ENCODE results near the gene MPV17L. TPM values are rescaled to one million over a fixed set of nuclear protein-coding genes. Genes with fewer than 3 reads are reported as not detected.
"Not testable (repeated sequence)": the region's sequence is repeated elsewhere in the genome, so short reads cannot be mapped to it uniquely, and the experiment has no call there.

MPV17L gene
- total RNA-seq, 6 experiments from 2014 or later = 9.3 to 18.8 (median 16.0) TPM

GRCh38 chr16:15425861-15426260 lies 30.3 kb downstream of the MPV17L start:
- WGBS (ENCODE audit: insufficient coverage, low coverage, low lambda C conversion rate, missing lambda C conversion rate) = 83% methylated on average over 6 of the region's 6 CpGs
- no peak for TF ChIP-seq POLR2A (IDR thresholded peaks at IDR 0.05)
- TF ChIP-seq CTCF (IDR thresholded peaks at IDR 0.05) = no peak
- no peaks in the 10 kb centered on the region for H3K27me3 ChIP-seq
- intact Hi-C loops (cut with DNase I) = no loop called here
- H3K4me1 ChIP-seq = peaks cover 0 to 12% (median 4%) of the 10 kb centered on the region in 4 donors
- no peak overlapping the region for H3K4me3 ChIP-seq
- no peaks in the 10 kb centered on the region for H3K9me3 ChIP-seq
- H3K27ac ChIP-seq = no peak overlapping the region
- no peak for DNase-seq
- no peak for ATAC-seq
- H3K36me3 ChIP-seq = no peaks in the 10 kb centered on the region

- no peak for ATAC-seq
- DNase-seq = no peak
- Histone ChIP-seq H3K27ac (no peak overlapping the region), H3K9me3 (no peaks in the 10 kb centered on the region), H3K27me3 (no peaks in the 10 kb centered on the region), H3K4me1 (peaks cover 0 to 12% (median 4%) of the 10 kb centered on the region in 4 donors), H3K4me3 (no peak overlapping the region), H3K36me3 (no peaks in the 10 kb centered on the region)
- TF ChIP-seq POLR2A (IDR thresholded peaks at IDR 0.05) = no peak
- no peak for TF ChIP-seq CTCF (IDR thresholded peaks at IDR 0.05)
- intact Hi-C loops (cut with DNase I) = no loop called here
- 77% methylated on average over 6 of the region's 6 CpGs for WGBS (ENCODE audit: insufficient coverage, low coverage, low lambda C conversion rate, missing lambda C conversion rate)
Measured at GRCh38 chr16:15426796-15427195, 31.2 kb downstream of the MPV17L start.

- H3K9me3 ChIP-seq = no peaks in the 10 kb centered on the region
- ATAC-seq = peak; percentile 92 to 97 (median 94)
- H3K36me3 ChIP-seq = no peaks in the 10 kb centered on the region
- peaks cover 0 to 4% (median 0%) of the 10 kb centered on the region in 4 donors for H3K4me1 ChIP-seq
- 13% methylated on average over 8 of the region's 8 CpGs for WGBS (ENCODE audit: insufficient coverage, low coverage, low lambda C conversion rate, missing lambda C conversion rate)
- H3K27ac ChIP-seq = no peak overlapping the region
- TF ChIP-seq POLR2A (IDR thresholded peaks at IDR 0.05) (no peak), CTCF (IDR thresholded peaks at IDR 0.05) (peak; percentile 69 to 78 (median 72))
- no peak overlapping the region for H3K4me3 ChIP-seq
- intact Hi-C loops (cut with DNase I) = no loop called here
- DNase-seq = peak; percentile 66 to 67 (median 66)
- H3K27me3 ChIP-seq = no peaks in the 10 kb centered on the region
Measured at GRCh38 chr16:15427648-15428239, 32.2 kb downstream of the MPV17L start.

GRCh38 chr16:15430884-15431283 lies 35.3 kb downstream of the MPV17L start:
- H3K4me1 ChIP-seq; H3K36me3 ChIP-seq; H3K27me3 ChIP-seq; H3K4me3 ChIP-seq; DNase-seq; intact Hi-C loops (cut with DNase I); H3K9me3 ChIP-seq; H3K27ac ChIP-seq; ATAC-seq: not testable (repeated sequence)
- 64% methylated on average over 11 of the region's 11 CpGs for WGBS (ENCODE audit: insufficient coverage, low coverage, low lambda C conversion rate, missing lambda C conversion rate)

- no peaks in the 10 kb centered on the region for H3K9me3 ChIP-seq
- H3K36me3 ChIP-seq = no peaks in the 10 kb centered on the region
- intact Hi-C loops (cut with DNase I) = no loop called here
- peaks cover 0 to 17% (median 7%) of the 10 kb centered on the region in 4 donors for H3K4me1 ChIP-seq
- no peak for TF ChIP-seq POLR2A (IDR thresholded peaks at IDR 0.05)
- TF ChIP-seq CTCF (IDR thresholded peaks at IDR 0.05) = no peak
- H3K27ac ChIP-seq = peak overlapping the region in 1 of 3 donors; percentile 73
- ATAC-seq (peak in 1 of 4 donors; percentile 2), DNase-seq (no peak)
- 23% methylated on average over 10 of the region's 12 CpGs for WGBS (ENCODE audit: insufficient coverage, low coverage, low lambda C conversion rate, missing lambda C conversion rate)
- H3K27me3 ChIP-seq = no peaks in the 10 kb centered on the region
- peak overlapping the region in 2 of 3 donors; percentile 83 to 91 for H3K4me3 ChIP-seq
Measured at GRCh38 chr16:15434079-15434424, 38.5 kb downstream of the MPV17L start.

Measured in right lobe of liver (tissue), 6 donors.